CD4-positive, alpha-beta T cell treated with Interleukin-1 beta for 1 hour (primary cell): Measurements from ENCODE around the gene GPR158.
"Not testable (repeated sequence)": the region's sequence is repeated elsewhere in the genome, so short reads cannot be mapped to it uniquely, and the experiment has no call there.

Experiments
- DNase-seq, 2 donors: peaks; one replicate each; pipeline ENCODE4 v3.0.0-alpha.2; 2020 to 2022

Gene GPR158

GRCh38 chr10:25174461-25175230 lies at the start of gene GPR158:
Gene GPR158 (plus strand): TSS chr10:25175001. CDS start chr10:25175421, 420 bp downstream.
- peak; percentile 34 to 36 for DNase-seq

- DNase-seq, result no peak
Observed at GRCh38 chr10:25125201-25125611, 49.6 kb upstream of the GPR158 start.

GRCh38 chr10:25129592-25129991 lies 45.2 kb upstream of the GPR158 start:
- DNase-seq, result no peak

- no peak for DNase-seq
Observed at GRCh38 chr10:25130906-25131305, 43.9 kb upstream of the GPR158 start.

GRCh38 chr10:25142116-25142864 lies 32.5 kb upstream of the GPR158 start:
- DNase-seq, result no peak

GRCh38 chr10:25157650-25158049 lies 17.2 kb upstream of the GPR158 start:
- DNase-seq, result no peak

- DNase-seq, result no peak
Observed at GRCh38 chr10:25159591-25159990, 15.2 kb upstream of the GPR158 start.

GRCh38 chr10:25162391-25162790 lies 12.4 kb upstream of the GPR158 start:
- no peak for DNase-seq

- not testable (repeated sequence) for DNase-seq
Observed at GRCh38 chr10:25163464-25163863, 11.3 kb upstream of the GPR158 start.

- DNase-seq, result no peak
Observed at GRCh38 chr10:25169740-25170139, 5.1 kb upstream of the GPR158 start.

- no peak for DNase-seq
Observed at GRCh38 chr10:25170627-25171026, 4.2 kb upstream of the GPR158 start.

- DNase-seq, result no peak
Observed at GRCh38 chr10:25175527-25176420, 973 bp downstream of the GPR158 start.

- no peak for DNase-seq
Observed at GRCh38 chr10:25176421-25176968, 1.7 kb downstream of the GPR158 start.

GRCh38 chr10:25177093-25177753 lies 2.4 kb downstream of the GPR158 start:
- no peak for DNase-seq

- no peak for DNase-seq
Observed at GRCh38 chr10:25177754-25178135, 2.9 kb downstream of the GPR158 start.

GRCh38 chr10:25178411-25178810 lies 3.6 kb downstream of the GPR158 start:
- DNase-seq, result no peak

GRCh38 chr10:25180801-25181200 lies 6.0 kb downstream of the GPR158 start:
- DNase-seq, result no peak

GRCh38 chr10:25182636-25183035 lies 7.8 kb downstream of the GPR158 start:
- DNase-seq, result no peak

GRCh38 chr10:25191162-25191895 lies 16.5 kb downstream of the GPR158 start:
- no peak for DNase-seq

- DNase-seq, result no peak
Observed at GRCh38 chr10:25198151-25198550, 23.4 kb downstream of the GPR158 start.

- DNase-seq, result no peak
Observed at GRCh38 chr10:25206693-25207414, 32.1 kb downstream of the GPR158 start.
